Liver (tissue), 9 donors: ENCODE results near the gene RAPGEF6. TPM values are rescaled to one million over a fixed set of nuclear protein-coding genes. Genes with fewer than 3 reads are reported as not detected.

Experiments used
- DNase-seq: peaks from one replicate; pipeline ENCODE4 v3.0.0-alpha.2; 2017; ENCODE audit warnings: low spot score
- H3K27ac ChIP-seq, 2 donors: one replicate each; pipeline ENCODE4 v1.7.0; 2013; ENCODE audit warnings: inconsistent platforms in 2 of 2, low read length in 2 of 2, control low read depth in 1 of 2, low read depth in 1 of 2, mild to moderate bottlenecking in 1 of 2
- H3K27me3 ChIP-seq, 4 donors: one replicate each; pipeline versions ENCODE4 v1.6.1 to v1.7.0; 2013; ENCODE audit warnings: low read length in 3 of 4, inconsistent platforms in 1 of 4, mild to moderate bottlenecking in 1 of 4, moderate library complexity in 1 of 4; ENCODE audit not compliant: control insufficient read depth in 4 of 4, insufficient read depth in 4 of 4
- H3K36me3 ChIP-seq, 4 donors: one replicate each; pipeline versions ENCODE4 v1.6.1 to v1.7.0; 2013; ENCODE audit warnings: low read length in 3 of 4, mild to moderate bottlenecking in 3 of 4, low read depth in 1 of 4, moderate library complexity in 1 of 4; ENCODE audit not compliant: control insufficient read depth in 4 of 4, insufficient read depth in 3 of 4
- H3K4me1 ChIP-seq, 4 donors: one replicate each; pipeline versions ENCODE4 v1.6.1 to v1.7.0; 2013; ENCODE audit warnings: low read length in 3 of 4, mild to moderate bottlenecking in 3 of 4, moderate library complexity in 1 of 4; ENCODE audit not compliant: control insufficient read depth in 4 of 4, insufficient read depth in 4 of 4
- H3K4me3 ChIP-seq, 3 donors: one replicate each; pipeline versions ENCODE4 v1.6.1 to v1.7.0; 2013; ENCODE audit warnings: low read length in 3 of 3, control low read depth in 1 of 3, low read depth in 1 of 3, mild to moderate bottlenecking in 1 of 3
- H3K9ac ChIP-seq, 2 donors: one replicate each; pipeline ENCODE4 v1.7.0; 2013; ENCODE audit warnings: low read length in 2 of 2, mild to moderate bottlenecking in 2 of 2, moderate library complexity in 2 of 2, control low read depth in 1 of 2, low read depth in 1 of 2
- H3K9me3 ChIP-seq, 4 donors: one replicate each; pipeline versions ENCODE4 v1.6.1 to v1.7.0; 2013; ENCODE audit warnings: low read length in 3 of 4; ENCODE audit not compliant: control insufficient read depth in 4 of 4
- EGR1 ChIP-seq, 2 donors: IDR thresholded peaks; 2 replicates each; pipeline ENCODE4 v1.6.1; 2016 to 2018; ENCODE audit warnings: antibody characterized with exemption in 2 of 2, low read depth in 2 of 2
- FOXA1 ChIP-seq: IDR thresholded peaks from 2 replicates; pipeline ENCODE4 v1.6.1; 2016; ENCODE audit warnings: antibody characterized with exemption
- FOXA2 ChIP-seq: IDR thresholded peaks from 2 replicates; pipeline ENCODE4 v1.6.1; 2016; ENCODE audit warnings: antibody characterized with exemption
- GABPA ChIP-seq, 2 donors: IDR thresholded peaks in 1 of 2; conservative IDR thresholded peaks in 1 of 2; 2 replicates each; pipeline ENCODE4 v1.6.1; 2016; ENCODE audit warnings: antibody characterized with exemption in 2 of 2, mild to moderate bottlenecking in 1 of 2, moderate library complexity in 1 of 2
- HNF4A ChIP-seq, 2 donors: conservative IDR thresholded peaks; 2 replicates each; pipeline ENCODE4 v1.6.1; 2016; ENCODE audit warnings: antibody characterized with exemption in 2 of 2, mild to moderate bottlenecking in 2 of 2
- HNF4G ChIP-seq: IDR thresholded peaks from 2 replicates; pipeline ENCODE4 v1.6.1; 2016; ENCODE audit warnings: antibody characterized with exemption
- JUND ChIP-seq, 2 donors: IDR thresholded peaks; 2 replicates each; pipeline ENCODE4 v1.6.1; 2016; ENCODE audit warnings: antibody characterized with exemption in 2 of 2
- NR2F2 ChIP-seq: IDR thresholded peaks from 2 replicates; pipeline ENCODE4 v1.6.1; 2016; ENCODE audit warnings: antibody characterized with exemption
- RAD21 ChIP-seq, 2 donors: IDR thresholded peaks; 2 replicates each; pipeline ENCODE4 v1.6.1; 2016; ENCODE audit warnings: antibody characterized with exemption in 2 of 2, mild to moderate bottlenecking in 2 of 2
- RXRA ChIP-seq, 2 donors: IDR thresholded peaks; 2 replicates each; pipeline ENCODE4 v1.6.1; 2017 to 2018; ENCODE audit warnings: antibody characterized with exemption in 2 of 2, mild to moderate bottlenecking in 1 of 2
- SP1 ChIP-seq: IDR thresholded peaks from 2 replicates; pipeline ENCODE4 v1.6.1; 2018; ENCODE audit warnings: antibody characterized with exemption, mild to moderate bottlenecking
- TAF1 ChIP-seq: conservative IDR thresholded peaks from 2 replicates; pipeline ENCODE4 v1.6.1; 2016; ENCODE audit warnings: antibody characterized with exemption, mild to moderate bottlenecking
- YY1 ChIP-seq: IDR thresholded peaks from 2 replicates; pipeline ENCODE4 v1.6.1; 2016; ENCODE audit warnings: antibody characterized with exemption, mild to moderate bottlenecking
- WGBS: extraction: QIAGEN DNeasy Blood & Tissue Kit; methylation state at CpG from one replicate; pipeline ENCODE4 v1.1.7; 2013; 5-methylcytosine and 5-hydroxymethylcytosine counted together
- polyA plus RNA-seq, 2 donors: library from polyadenylated mRNA; stranded (reverse) in 1 of 2; unstranded in 1 of 2; fragments of 200-250 nt in 1 of 2; fragments of >200 nt in 1 of 2; fragmentation: Nextera tagmentation in 1 of 2; extraction: Ambion mirVana in 1 of 2; gene quantifications; one replicate each; pipeline versions ENCODE4 v1.2.1 to v1.2.3, GENCODE V29; 2013 to 2015
- total RNA-seq, 2 donors: library from RNA; depleted of rRNA; stranded (reverse); fragments of >200 nt; gene quantifications; one replicate each; pipeline ENCODE4 v1.2.3, GENCODE V29; 2014
- TF ChIP-seq, protein P1 (sequence below): IDR thresholded peaks from 2 replicates; pipeline ENCODE4 v1.6.1; 2016; ENCODE audit warnings: antibody characterized with exemption
- TF ChIP-seq, protein P2 (sequence below): fragments of 150-350 bp; IDR thresholded peaks from 2 replicates; pipeline ENCODE4 v1.5.1; 2017; ENCODE audit warnings: improper control_type of control experiment, low read depth, low read length; ENCODE audit not compliant: missing input control
- TF ChIP-seq, protein P3 (sequence below): IDR thresholded peaks from 2 replicates; pipeline ENCODE4 v1.6.1; 2016; ENCODE audit warnings: antibody characterized with exemption
- TF ChIP-seq, protein P4 (sequence below): IDR thresholded peaks from 2 replicates; pipeline ENCODE4 v1.6.1; 2016; ENCODE audit warnings: antibody characterized with exemption, mild to moderate bottlenecking
- donor health status: healthy.
- donor health status: healthy.
- donor health status: healthy.
- donor health status: healthy.
- donor health status: healthy.

RAPGEF6 gene
- total and polyA plus RNA-seq, 4 donors: 1.7 to 16.1 (median 8.6) TPM

DNA sequence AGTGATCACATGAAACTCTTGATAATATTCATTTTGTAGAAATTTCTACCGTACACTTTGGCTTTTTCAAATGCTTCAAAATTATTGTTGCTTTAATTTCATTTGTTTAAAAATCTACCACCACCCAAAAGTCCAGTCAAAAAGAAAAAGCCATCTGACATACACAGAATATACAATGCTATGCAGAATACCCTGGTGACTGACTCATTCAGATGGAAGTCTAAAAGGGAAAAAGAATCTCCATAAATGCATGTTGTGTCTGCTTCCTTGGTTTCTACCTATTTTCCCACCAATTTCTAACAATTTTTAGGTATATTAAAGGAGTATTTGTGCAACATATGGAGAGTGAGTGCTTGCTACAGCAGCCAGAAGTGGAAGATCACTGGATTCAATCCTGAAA, 9.3 kb upstream of the RAPGEF6 start:
- H3K27ac ChIP-seq: no peak overlapping the region
- H3K36me3 ChIP-seq: peaks cover 1 to 24% (median 4%) of the 10 kb centered on the region in 4 donors
- H3K4me1 ChIP-seq: peaks cover 0 to 10% (median 3%) of the 10 kb centered on the region in 4 donors
- no peaks in the 10 kb centered on the region for H3K27me3 ChIP-seq
- H3K4me3 ChIP-seq: no peak overlapping the region
- H3K9ac ChIP-seq: no peak overlapping the region
- TF ChIP-seq YY1 (no peak), NR2F2 (no peak), FOXA2 (no peak)
- TF ChIP-seq, protein P1, sequence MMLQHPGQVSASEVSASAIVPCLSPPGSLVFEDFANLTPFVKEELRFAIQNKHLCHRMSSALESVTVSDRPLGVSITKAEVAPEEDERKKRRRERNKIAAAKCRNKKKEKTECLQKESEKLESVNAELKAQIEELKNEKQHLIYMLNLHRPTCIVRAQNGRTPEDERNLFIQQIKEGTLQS: no peak
- 95% methylated on average over 1 of the region's 1 CpG for WGBS
- DNase-seq: no peak
- H3K9me3 ChIP-seq: no peaks in the 10 kb centered on the region

DNA sequence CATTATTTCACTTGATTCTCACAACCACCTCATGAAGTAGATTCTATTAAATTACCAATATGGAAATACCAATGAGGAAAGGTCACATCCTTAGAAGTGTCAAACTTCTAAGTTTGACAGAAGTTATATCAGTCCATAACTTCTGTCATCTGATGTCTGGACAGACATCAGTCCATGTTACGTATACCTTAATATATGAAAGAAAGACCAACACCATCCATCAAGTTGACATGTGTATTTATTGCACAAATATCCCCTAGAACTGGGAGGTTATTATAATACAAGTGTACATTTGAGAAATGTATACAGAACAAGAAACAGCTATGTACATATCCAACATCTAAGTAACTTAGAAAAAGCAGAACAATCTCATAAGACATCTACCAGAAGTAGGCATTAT, 6.5 kb upstream of the RAPGEF6 start:
- no peak for DNase-seq
- H3K36me3 ChIP-seq: peaks cover 1 to 19% (median 4%) of the 10 kb centered on the region in 4 donors
- H3K9ac ChIP-seq: no peak overlapping the region
- TF ChIP-seq HNF4G (no peak), RAD21 (IDR thresholded peaks at IDR 0.05) (no peak), FOXA2 (no peak), NR2F2 (no peak), SP1 (no peak), FOXA1 (no peak), HNF4A (conservative IDR thresholded peaks at IDR 0.05) (no peak), GABPA (IDR thresholded peaks at IDR 0.05 in 1 of 2, conservative IDR thresholded peaks at IDR 0.05 in 1 of 2) (no peak), YY1 (no peak), JUND (IDR thresholded peaks at IDR 0.05) (no peak), EGR1 (IDR thresholded peaks at IDR 0.05; ENCODE audit: low read depth in 2 of 2) (no peak), RXRA (IDR thresholded peaks at IDR 0.05) (no peak), TAF1 (no peak)
- TF ChIP-seq, protein P2, sequence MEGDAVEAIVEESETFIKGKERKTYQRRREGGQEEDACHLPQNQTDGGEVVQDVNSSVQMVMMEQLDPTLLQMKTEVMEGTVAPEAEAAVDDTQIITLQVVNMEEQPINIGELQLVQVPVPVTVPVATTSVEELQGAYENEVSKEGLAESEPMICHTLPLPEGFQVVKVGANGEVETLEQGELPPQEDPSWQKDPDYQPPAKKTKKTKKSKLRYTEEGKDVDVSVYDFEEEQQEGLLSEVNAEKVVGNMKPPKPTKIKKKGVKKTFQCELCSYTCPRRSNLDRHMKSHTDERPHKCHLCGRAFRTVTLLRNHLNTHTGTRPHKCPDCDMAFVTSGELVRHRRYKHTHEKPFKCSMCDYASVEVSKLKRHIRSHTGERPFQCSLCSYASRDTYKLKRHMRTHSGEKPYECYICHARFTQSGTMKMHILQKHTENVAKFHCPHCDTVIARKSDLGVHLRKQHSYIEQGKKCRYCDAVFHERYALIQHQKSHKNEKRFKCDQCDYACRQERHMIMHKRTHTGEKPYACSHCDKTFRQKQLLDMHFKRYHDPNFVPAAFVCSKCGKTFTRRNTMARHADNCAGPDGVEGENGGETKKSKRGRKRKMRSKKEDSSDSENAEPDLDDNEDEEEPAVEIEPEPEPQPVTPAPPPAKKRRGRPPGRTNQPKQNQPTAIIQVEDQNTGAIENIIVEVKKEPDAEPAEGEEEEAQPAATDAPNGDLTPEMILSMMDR: no peak
- TF ChIP-seq, protein P3, sequence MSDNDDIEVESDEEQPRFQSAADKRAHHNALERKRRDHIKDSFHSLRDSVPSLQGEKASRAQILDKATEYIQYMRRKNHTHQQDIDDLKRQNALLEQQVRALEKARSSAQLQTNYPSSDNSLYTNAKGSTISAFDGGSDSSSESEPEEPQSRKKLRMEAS: no peak
- TF ChIP-seq, protein P1: no peak
- TF ChIP-seq, protein P4, sequence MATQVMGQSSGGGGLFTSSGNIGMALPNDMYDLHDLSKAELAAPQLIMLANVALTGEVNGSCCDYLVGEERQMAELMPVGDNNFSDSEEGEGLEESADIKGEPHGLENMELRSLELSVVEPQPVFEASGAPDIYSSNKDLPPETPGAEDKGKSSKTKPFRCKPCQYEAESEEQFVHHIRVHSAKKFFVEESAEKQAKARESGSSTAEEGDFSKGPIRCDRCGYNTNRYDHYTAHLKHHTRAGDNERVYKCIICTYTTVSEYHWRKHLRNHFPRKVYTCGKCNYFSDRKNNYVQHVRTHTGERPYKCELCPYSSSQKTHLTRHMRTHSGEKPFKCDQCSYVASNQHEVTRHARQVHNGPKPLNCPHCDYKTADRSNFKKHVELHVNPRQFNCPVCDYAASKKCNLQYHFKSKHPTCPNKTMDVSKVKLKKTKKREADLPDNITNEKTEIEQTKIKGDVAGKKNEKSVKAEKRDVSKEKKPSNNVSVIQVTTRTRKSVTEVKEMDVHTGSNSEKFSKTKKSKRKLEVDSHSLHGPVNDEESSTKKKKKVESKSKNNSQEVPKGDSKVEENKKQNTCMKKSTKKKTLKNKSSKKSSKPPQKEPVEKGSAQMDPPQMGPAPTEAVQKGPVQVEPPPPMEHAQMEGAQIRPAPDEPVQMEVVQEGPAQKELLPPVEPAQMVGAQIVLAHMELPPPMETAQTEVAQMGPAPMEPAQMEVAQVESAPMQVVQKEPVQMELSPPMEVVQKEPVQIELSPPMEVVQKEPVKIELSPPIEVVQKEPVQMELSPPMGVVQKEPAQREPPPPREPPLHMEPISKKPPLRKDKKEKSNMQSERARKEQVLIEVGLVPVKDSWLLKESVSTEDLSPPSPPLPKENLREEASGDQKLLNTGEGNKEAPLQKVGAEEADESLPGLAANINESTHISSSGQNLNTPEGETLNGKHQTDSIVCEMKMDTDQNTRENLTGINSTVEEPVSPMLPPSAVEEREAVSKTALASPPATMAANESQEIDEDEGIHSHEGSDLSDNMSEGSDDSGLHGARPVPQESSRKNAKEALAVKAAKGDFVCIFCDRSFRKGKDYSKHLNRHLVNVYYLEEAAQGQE: no peak
- no peak overlapping the region for H3K4me3 ChIP-seq
- H3K9me3 ChIP-seq: no peaks in the 10 kb centered on the region
- H3K27me3 ChIP-seq: no peaks in the 10 kb centered on the region
- WGBS: 96% methylated on average over 1 of the region's 1 CpG
- peaks cover 0 to 5% (median under 1%) of the 10 kb centered on the region in 4 donors for H3K4me1 ChIP-seq
- H3K27ac ChIP-seq: no peak overlapping the region
